NCI-H510A (cell line): ENCODE data around the gene ENOX1.

Experiments
- DNase-seq: peaks from one replicate; lab custom pipeline; 2025; lab: John Stamatoyannopoulos, UW

ENOX1 gene

DNA sequence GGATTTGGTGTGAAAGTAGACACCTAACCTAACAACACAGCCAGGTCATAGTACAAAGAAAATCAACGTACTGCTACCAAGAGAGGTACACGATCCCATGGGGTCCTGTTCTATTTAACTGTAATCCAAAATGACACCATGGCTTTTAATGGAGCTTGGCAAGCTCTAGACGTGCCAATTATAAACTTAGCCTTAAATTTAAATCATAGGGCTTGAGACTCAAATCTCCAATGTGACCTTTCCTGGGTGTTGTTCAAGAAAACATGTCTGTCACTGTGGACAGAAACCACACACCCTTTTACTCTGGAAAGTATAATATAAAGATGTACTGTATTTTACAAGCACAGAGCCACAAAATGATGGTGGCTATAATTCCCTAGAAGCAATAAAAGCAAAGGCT lies 299.3 kb downstream of the ENOX1 start:
- DNase-seq = no peak

DNA sequence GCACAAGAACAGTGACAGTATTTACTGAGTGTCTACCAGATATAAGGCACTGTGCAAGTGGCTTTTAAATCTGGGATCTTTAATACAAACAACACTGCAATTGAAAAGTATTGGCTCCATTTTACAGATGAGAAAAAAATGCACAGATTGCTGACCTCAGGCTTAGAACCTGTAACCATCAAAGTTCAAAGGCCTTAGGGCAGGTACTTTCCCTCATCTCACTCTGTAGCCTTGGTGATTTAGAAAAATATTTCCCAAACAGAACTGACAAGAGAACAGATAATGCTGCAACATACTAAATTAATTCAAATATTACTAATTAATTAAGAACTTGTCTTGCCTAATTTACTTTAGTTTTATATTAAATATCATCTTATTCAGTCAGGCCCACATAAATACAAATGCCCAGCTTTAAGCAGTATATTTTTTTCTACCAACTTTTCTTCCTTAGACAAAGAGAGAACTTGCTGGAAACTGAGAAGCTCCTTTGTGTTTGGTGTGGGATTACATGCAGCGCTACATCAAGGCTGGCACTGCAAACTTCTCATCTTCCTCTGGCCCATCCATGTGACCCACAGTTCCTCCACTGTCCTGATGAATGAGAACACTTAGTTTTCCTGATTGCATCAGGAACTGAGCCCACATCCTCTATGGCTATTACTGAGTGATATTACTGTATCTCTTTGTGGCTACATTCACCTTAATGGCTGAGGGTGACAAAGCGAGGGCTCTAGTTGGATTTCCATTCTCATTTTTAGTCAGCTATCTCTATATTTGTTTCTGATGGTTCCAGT lies 302.1 kb downstream of the ENOX1 start:
- no peak for DNase-seq

DNA sequence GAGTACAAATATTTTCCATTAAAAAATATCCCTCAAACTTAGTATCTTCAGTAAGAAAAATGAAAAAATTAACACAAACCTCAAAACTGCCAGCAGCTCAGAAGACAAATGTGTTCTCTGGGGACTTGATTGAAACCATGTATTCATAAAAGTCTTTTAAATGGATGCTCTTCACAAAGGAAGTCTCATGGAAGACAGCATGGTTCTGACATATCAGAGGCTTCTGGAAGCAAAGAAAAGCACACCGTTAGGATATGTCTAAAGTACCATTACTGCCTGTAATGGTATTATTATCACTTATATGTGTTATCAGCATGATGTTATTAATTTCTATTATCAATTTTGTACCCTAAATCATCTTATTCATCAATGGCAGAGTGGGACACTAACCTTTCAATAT lies 302.8 kb downstream of the ENOX1 start:
- no peak for DNase-seq

DNA sequence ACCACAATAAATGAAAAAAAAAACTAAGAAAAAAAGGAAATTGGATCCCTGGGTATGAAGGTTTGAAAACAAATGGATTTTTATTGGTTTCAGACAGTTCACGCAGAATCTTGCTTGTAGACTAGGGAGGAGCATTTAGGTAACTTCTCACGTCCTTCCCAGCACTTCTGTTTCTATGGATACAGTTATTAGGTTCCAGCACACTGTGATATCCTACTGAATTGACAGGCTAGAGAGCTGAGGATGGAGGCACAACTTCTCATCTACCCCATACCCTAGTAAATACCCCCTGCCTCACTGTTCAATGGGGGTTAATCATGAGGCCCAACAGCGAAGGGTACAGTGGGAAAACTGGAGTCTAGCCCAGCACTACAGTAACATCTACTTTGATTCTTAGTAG lies 304.1 kb downstream of the ENOX1 start:
- DNase-seq = no peak

DNA sequence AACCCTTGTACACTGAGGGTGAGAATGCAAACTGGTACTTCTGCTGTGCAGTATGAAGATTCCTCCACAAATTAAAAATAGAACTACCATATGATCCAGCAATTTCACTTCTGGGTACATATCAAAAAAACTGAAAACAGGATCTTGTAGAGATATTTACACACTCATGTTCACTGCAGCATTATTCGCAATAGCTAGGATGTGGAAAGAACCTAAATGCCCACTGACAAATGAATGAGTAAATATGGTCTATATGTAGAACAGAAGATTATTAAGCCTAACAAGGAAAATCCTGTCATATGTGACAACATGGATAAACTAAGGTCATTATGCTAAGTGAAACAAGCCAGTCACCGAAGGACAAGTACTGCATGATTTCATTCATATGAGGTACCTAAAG lies 304.7 kb downstream of the ENOX1 start:
- no peak for DNase-seq

DNA sequence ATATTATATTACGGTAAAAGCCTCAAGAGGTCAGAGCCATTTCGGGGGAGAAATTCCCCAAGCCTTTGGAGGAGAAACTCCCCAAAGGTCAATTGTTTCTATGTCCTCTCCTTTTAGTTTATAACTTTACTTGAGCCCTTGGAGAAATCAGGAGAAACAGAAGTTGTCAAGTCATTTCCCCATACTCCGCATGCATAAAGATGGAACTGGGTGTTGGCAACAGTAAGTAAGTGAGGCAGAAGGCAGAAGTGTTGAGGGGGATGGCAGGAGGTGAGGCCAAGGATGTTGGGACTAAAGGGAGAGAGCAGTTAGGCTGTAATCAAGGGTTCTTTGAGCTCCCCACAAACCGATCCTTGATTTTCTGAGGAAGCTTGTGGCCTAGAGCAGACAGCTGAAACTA lies 307.9 kb downstream of the ENOX1 start:
- no peak for DNase-seq

DNA sequence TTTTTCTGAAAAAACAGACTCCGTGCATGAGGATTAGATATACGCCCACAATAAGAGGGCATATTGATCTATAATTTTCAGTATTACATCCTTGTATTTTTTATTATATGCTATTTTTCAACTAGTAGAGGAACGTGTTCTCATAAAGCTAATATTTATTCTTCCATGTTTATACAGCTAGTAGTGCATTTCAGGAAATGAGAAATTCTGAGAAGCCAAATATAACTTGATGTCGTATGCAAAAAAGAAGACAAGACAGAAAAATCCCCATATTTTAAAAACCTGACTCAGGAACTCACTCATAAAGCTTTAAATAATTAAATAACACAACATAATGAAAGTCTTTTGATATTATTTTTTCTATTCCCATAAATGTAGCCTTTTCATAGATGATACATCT lies 308.6 kb downstream of the ENOX1 start:
- DNase-seq = no peak

DNA sequence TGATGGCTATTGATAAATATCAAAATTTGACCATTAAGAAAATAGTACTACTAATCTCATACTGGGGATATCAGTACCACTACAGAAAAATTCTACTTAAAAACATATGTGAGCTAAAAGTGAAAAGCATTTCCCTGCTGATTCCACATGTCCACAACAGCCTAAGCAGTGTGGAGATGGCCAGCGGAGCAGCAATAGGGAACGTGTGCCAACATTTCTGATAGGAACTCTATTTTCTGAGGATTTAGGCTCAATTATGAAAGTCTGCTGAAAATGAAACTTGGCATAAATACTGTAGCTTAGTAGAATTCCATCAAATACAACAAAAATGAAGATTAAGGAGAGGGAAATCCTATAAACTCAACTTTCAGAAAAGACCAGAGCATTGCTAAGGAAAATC lies 311.6 kb downstream of the ENOX1 start:
- DNase-seq = no peak

DNA sequence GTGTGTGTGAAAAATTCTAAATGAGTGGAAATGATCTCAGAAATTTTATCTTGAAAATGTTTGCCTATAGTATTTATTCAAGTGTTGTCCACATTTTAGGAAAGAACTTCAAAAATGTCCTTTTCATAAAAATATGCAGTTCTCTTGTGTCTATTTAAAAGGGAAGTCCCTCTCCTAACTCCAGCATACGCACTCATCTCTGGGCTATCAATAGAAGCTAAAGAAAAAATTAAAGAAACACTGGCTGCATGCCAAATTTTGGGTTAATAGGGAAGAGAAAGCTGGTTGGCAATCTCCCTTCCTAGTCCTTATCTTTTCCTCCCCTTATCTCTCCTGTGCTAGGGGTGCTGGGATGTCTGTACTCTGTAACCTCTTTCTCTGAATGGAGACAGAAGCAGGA lies 313.3 kb downstream of the ENOX1 start:
- DNase-seq = no peak

DNA sequence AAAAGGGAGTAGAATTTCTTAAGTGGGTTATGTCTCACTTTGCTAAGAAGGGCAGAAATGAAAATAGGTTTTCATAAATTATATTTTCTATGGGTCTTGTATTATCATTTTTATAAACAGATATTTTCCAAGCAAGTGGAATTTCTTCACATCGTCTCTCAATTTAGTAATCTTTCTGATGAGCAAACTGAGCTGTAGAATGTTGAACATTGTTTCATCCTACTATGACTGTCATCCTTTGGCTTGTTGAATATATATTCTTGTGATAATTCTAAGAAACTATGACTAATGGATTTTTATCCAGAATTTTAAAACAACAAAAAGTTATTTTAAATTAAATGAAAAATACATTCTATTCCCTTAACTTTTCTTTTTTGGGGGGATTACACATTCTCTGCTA lies 313.8 kb downstream of the ENOX1 start:
- no peak for DNase-seq

DNA sequence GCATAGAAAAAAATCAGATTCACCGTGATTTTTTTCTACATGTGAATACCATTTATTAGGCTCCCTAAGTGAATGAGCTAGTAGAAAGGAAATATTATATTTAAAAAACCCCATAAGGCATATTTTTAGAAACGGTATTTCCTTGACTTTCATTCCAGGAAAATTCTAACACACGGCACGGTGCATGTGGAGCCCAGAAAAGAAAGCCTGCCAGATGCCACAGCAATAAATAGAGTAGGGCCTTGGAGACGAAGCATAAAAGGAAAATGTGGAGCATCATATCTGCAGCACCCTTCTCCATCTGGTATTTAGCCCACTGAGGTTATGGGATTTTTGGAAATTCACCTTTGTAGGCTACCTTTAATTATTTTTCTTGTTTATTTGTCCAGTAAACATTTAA lies 314.4 kb downstream of the ENOX1 start:
- no peak for DNase-seq

DNA sequence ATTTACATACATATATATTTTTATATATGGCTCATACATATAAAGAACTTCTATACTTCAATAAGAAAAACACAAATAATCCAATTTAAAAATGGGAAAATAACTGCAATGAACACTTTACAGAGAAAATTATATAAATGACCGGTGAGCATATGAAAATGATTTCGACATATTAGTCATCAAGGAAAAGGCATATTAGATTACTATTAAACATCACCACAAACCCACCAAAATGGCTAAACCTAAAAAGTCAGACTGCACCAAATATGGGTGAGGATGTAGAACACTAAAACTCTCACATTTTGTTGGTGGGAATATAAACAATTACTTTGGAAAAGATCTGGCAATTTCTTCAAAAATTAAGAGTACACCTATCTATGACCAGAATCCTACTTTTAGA lies 316.2 kb downstream of the ENOX1 start:
- no peak for DNase-seq

DNA sequence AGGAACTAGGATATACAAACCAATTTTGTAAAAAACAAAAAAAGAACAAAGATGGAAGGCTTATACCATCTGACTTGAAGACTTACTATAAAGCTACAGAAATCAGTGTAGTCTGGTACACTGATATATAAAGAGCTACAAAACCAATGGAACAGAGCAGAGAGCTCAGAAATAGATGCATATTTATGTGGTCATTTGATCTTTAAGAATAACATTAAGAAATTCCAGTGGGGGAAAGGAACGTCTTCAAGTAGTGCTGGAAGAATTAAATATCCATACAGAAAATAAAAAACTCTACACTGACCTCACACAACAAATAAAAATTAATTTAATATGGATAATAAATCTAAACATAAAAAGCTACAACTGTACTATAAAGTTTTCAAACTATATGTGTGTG lies 317.0 kb downstream of the ENOX1 start:
- no peak for DNase-seq

DNA sequence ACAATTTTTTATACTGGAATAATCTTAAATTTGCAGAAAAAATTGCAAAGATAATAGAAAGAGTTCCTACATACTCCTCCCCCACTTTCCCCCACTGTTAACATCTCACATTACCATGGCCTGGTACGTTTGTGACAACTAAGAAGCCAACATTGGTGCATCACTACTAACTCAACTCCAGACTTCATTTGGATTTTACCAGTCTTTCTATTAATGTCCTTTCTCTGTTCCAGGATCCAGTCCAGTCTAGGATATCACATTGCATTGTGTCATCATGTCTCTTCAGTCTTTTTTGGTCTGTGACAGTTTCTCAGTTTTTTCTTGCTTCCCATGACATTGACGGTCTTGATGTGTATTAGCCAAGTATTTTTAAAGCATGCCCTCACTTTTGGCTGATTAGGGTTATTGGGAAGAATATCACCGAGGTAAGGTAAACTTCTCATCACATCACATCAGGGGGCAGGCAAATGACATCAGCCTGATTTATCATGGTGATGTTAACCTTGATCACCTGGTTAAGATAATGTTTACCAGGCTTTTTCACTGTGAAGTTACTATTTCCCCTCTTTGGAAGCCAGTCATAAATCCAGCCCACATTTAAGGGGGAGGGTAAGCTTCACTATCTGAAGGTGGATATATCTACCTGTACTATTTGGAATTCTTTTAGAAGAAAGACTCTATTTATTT lies 322.1 kb downstream of the ENOX1 start:
- DNase-seq = no peak

DNA sequence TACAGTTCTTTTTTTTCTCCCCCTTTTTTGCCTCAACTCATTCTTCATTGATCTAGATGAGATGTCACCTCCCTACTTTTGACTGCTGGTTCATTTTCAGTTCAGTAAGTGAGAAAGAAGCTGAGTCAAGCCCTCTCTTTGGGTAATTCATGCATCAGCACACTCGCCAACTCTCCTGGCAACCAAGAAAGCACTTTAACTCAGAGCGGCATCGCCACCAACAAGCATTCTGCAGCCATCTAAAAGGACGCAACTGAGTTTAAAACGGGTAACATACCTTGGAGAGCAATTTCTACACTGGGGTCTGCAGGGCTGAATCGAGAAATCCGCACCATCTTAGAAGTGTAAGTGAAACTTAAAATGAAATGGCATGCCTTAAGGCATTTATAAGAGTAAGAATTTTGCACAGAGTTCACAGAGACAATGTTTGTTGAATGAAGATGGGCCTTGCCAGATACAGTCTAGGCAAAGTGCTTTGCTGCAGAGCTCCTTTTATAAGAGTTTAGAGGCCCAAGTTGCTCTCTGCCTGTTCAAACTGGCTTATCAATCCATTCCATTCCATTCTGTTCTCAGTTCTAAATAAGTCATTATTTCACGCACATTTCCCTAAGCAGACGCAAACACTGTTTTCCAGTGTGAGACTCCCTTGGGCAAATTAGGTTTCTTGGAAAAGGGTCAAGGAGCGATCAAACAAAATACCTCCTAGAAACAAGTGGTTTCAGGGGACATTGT lies 338.0 kb downstream of the ENOX1 start:
- no peak for DNase-seq

DNA sequence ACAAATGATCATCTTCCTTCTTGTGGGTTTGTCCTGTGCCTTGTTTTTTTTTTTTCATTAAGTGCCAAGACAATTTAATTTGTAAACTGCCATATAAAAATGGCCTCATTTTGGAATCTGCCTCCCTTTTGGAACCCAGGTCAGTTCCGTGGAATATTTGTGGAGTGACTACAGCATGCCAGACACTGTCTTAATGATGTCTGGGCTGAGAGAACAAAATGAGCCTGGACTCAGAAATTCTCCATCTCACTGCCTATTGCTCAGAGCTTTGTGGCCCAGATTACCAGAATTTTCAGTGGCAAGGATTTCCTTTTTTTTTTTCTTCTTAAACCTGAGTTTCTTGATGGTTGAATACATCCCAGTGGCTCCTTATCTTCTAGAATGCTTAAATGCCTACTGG lies 340.6 kb downstream of the ENOX1 start:
- no peak for DNase-seq

DNA sequence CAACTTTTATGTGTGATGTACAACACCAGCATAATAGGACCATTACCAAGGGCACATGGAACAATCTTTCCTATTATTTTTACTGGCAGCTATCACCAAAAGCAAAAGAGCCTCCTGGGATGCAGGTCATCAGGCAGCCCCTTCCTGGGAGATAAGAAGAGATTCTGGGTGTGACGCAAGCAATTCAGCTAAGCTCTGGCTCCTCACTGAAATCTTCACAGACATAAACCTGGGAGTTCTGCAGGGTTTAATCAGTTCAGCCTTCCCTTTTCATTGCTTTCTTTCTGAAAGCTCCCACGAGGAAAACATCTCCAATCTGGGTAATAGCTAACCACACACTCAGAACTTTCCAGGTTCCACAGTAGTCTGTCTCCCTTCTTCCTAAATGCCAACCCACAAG lies 341.1 kb downstream of the ENOX1 start:
- no peak for DNase-seq

DNA sequence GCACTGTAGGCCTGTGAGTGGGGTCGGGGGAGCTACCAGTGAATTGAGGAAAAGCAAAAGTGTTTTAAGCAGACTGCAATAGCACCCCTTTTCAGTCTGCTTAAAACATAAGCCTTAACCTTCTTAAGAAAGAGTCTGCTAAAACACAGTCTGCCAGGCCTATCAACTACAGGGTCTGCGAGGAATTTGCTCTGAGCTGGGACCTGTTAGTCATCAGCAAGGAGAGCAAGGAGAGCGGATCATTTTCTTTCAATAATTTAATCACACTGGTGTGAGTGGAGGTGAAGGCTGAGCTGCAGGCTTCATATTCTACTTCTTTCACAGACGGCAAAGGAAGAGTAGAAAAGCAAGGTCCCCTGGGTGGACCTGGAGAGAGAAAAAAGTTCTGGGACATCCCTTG lies 342.7 kb downstream of the ENOX1 start:
- no peak for DNase-seq

DNA sequence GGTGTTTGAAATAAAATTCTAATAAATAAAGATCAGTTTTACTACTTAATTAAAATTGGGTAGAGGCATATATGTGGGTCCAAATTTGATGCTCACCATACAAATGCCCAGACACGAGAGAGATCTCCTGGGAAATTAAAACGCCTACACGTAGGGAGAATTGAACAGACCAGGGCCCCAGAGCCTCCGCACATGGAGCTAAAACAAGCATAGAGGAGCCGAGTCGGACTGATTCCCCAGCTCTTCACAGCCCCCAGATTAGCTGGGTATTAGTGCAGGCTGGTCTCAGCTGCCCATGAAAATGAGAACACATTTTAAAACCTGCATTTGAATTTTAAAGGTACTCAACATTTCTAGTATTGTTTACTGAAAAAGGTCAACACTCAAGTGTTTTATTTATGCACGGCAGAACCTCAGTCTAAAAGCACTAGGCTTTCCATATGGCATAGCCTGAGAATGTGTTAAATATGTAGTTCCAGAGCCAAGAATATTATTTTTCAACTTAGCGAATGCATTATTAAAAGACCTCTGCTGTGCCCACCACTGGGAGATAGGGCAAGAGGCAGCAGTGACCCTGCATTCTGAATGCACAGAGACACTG lies 344.8 kb downstream of the ENOX1 start:
- DNase-seq = no peak

DNA sequence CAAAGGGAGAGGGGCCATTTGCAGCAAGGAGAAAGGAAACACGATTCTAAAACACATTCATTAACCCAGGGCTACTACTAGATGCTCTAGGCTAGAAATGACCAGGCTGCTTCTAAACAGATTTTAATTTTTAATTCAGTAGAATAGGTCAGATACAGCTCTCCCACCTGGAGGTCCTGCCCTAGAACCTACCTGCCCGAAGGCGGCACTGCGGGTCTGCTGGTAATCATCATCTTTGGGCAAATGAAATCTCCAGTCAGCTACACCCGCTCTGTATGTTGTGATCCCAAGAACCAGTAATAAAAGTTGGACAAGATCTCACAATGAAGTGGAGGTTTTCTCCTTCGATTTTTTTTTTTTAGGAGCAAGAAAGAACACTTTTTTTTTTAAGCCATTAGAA lies 345.3 kb downstream of the ENOX1 start:
- DNase-seq = no peak

DNA sequence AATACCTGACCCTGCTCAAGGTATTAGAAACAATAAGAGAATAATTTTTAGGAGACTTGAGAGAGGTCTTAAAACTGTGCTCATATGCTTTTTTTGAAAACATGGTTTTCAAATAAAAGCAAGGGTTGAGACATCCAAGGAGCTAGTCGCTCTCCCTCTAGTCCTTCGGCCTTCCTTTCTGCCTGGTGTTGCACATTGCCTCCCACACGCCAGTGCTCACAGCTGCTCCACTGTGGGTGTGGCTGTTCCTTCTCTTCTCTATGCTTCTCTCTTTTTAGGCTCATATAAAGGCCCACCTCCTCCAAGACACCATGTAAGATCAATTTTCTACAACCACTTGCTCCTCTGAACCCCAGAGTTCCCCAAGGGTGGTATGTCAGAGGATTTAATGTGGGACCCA lies 352.6 kb downstream of the ENOX1 start:
- DNase-seq = no peak

DNA sequence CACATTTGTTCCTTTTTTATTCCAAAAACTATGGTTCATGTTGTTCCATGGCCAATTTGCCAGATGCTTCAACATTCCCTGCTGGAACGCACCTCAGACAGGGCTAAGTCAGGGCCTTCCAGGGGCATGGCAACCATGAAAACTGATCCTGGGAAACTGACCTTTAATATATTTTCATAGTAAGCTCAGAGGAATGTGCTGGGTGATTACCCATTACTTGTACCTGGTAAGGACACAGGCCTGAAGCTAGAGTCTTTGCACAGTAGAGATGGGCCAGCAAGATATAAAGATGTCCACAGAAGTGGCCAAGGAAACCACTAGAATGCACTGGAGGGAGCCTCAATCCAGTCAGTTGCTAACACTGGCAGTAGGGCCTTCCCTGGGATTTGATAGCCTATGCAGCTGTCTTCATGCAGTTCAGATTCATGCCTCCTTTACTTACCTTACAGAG lies 353.1 kb downstream of the ENOX1 start:
- DNase-seq = no peak

DNA sequence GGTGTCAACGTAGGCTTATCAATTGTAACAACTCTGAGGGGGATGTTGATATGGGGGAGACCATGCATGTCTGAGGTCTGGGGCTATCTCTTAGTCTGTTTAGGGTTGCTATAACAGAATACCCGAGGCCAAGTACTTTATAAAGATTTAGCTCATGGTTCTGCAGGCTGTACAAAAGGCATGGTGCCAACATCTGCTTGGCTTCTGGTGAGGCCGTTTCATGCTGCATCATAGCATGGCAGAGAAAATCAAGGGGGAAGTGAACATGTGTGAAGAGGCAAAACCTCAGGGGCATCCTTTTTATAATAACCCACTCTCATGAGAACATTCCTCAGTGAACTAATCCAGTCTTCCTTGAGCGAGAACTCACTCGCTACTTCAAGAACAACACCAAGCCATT lies 353.8 kb downstream of the ENOX1 start:
- DNase-seq = no peak
